ENCODE measurements around the gene HS6ST2.

The HS6ST2 gene

DNA sequence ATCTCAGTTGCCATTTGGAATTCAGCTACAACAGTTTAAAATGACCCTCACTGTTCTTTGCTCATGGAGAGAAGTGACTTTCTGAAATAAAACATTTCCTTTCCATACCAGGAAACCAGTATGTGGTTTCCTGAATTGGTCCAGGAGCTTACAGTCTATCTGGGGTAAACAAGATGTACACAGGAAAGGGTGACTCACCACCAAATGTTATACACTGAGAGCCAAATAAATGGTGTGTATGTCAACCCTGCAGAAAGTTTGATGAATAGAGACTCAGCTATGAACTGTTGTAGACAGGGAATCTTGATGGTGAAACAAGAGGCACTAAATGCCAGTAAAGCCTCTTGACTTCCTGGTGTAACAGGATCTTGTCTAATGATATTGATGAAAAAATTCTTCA, 100.4 kb downstream of the HS6ST2 start:
- no peak overlapping the region for H3K27ac ChIP-seq (ENCODE audit: insufficient read depth, low read length, poor library complexity, severe bottlenecking)
- H3K4me3 ChIP-seq (ENCODE audit: insufficient read depth, low read depth, low read length, poor library complexity, severe bottlenecking): no peak overlapping the region
- no peaks in the 10 kb centered on the region for H3K9me3 ChIP-seq (ENCODE audit: control insufficient read depth, low read length)
- no peaks in the 10 kb centered on the region for H3K4me1 ChIP-seq (ENCODE audit: control insufficient read depth, insufficient read depth, low read length, poor library complexity, severe bottlenecking)
- no peaks in the 10 kb centered on the region for H3K27me3 ChIP-seq (replicated peaks; ENCODE audit: control insufficient read depth, insufficient read depth, low read length, poor library complexity, severe bottlenecking)
- no peak for DNase-seq
- H3K36me3 ChIP-seq (ENCODE audit: control insufficient read depth, insufficient read depth, low read length): no peaks in the 10 kb centered on the region

GRCh38 chrX:132855780-132856341, 102.6 kb downstream of the HS6ST2 start:
- H3K36me3 ChIP-seq (ENCODE audit: control insufficient read depth, insufficient read depth, low read length): no peaks in the 10 kb centered on the region
- no peak overlapping the region for H3K4me3 ChIP-seq (ENCODE audit: insufficient read depth, low read depth, low read length, poor library complexity, severe bottlenecking)
- H3K4me1 ChIP-seq (ENCODE audit: control insufficient read depth, insufficient read depth, low read length, poor library complexity, severe bottlenecking): no peaks in the 10 kb centered on the region
- DNase-seq: no peak
- H3K27me3 ChIP-seq (replicated peaks; ENCODE audit: control insufficient read depth, insufficient read depth, low read length, poor library complexity, severe bottlenecking): no peaks in the 10 kb centered on the region
- no peaks in the 10 kb centered on the region for H3K9me3 ChIP-seq (ENCODE audit: control insufficient read depth, low read length)
- no peak overlapping the region for H3K27ac ChIP-seq (ENCODE audit: insufficient read depth, low read length, poor library complexity, severe bottlenecking)

DNA sequence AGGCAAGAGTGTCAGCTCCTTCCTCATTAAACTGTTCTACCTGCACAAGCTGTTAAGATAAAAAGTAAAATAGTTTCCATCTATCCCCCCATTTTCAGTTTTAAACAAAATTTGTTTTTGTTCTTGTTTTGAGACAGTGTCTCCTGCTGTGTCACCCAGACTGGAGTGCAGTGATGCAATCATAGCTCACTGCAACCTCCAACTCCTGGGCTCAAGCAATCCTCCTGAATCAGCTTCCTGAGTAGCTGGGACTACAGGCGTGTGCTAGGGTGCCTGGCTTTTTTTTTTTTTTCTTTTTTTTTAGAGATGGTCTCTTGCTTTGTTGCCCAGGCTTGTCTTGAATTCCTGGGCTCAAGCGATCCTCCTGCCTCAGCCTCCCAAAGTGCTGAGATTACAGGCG, 105.4 kb downstream of the HS6ST2 start:
- no peaks in the 10 kb centered on the region for H3K36me3 ChIP-seq (ENCODE audit: control insufficient read depth, insufficient read depth, low read length)
- no peaks in the 10 kb centered on the region for H3K27me3 ChIP-seq (replicated peaks; ENCODE audit: control insufficient read depth, insufficient read depth, low read length, poor library complexity, severe bottlenecking)
- no peak overlapping the region for H3K4me3 ChIP-seq (ENCODE audit: insufficient read depth, low read depth, low read length, poor library complexity, severe bottlenecking)
- no peaks in the 10 kb centered on the region for H3K9me3 ChIP-seq (ENCODE audit: control insufficient read depth, low read length)
- DNase-seq: no peak
- H3K27ac ChIP-seq (ENCODE audit: insufficient read depth, low read length, poor library complexity, severe bottlenecking): no peak overlapping the region
- no peaks in the 10 kb centered on the region for H3K4me1 ChIP-seq (ENCODE audit: control insufficient read depth, insufficient read depth, low read length, poor library complexity, severe bottlenecking)

GRCh38 chrX:132848296-132848970, 110.0 kb downstream of the HS6ST2 start:
- Histone ChIP-seq H3K27me3 (replicated peaks; ENCODE audit: control insufficient read depth, insufficient read depth, low read length, poor library complexity, severe bottlenecking) (no peaks in the 10 kb centered on the region), H3K4me3 (ENCODE audit: insufficient read depth, low read depth, low read length, poor library complexity, severe bottlenecking) (no peak overlapping the region), H3K36me3 (ENCODE audit: control insufficient read depth, insufficient read depth, low read length) (no peaks in the 10 kb centered on the region), H3K27ac (ENCODE audit: insufficient read depth, low read length, poor library complexity, severe bottlenecking) (no peak overlapping the region), H3K9me3 (ENCODE audit: control insufficient read depth, low read length) (no peaks in the 10 kb centered on the region), H3K4me1 (ENCODE audit: control insufficient read depth, insufficient read depth, low read length, poor library complexity, severe bottlenecking) (no peaks in the 10 kb centered on the region)
- DNase-seq: no peak

DNA sequence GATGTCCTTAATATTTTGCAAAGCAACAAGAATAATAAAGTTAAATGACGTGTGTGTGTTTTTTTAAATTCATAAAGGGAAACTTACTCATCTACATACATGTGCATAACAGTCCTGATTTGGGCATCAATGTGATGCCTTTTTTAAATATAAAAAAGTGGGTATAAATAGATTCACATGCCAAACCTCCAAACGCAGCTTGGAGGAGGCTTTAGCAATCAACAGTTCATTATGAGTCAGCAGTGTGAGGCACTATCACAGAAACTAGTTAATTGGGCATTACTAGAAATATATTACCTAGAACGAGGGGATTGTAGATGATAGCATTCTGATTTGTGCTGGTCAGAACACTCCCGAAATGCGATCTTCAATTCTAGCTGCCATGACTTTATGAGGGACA, 115.1 kb downstream of the HS6ST2 start:
- H3K4me3 ChIP-seq (ENCODE audit: insufficient read depth, low read depth, low read length, poor library complexity, severe bottlenecking): no peak overlapping the region
- DNase-seq: no peak
- H3K9me3 ChIP-seq (ENCODE audit: control insufficient read depth, low read length): no peaks in the 10 kb centered on the region
- no peaks in the 10 kb centered on the region for H3K4me1 ChIP-seq (ENCODE audit: control insufficient read depth, insufficient read depth, low read length, poor library complexity, severe bottlenecking)
- H3K36me3 ChIP-seq (ENCODE audit: control insufficient read depth, insufficient read depth, low read length): no peaks in the 10 kb centered on the region
- no peak overlapping the region for H3K27ac ChIP-seq (ENCODE audit: insufficient read depth, low read length, poor library complexity, severe bottlenecking)
- no peaks in the 10 kb centered on the region for H3K27me3 ChIP-seq (replicated peaks; ENCODE audit: control insufficient read depth, insufficient read depth, low read length, poor library complexity, severe bottlenecking)

GRCh38 chrX:132842460-132843238, 115.8 kb downstream of the HS6ST2 start:
- Histone ChIP-seq H3K9me3 (ENCODE audit: control insufficient read depth, low read length) (no peaks in the 10 kb centered on the region), H3K36me3 (ENCODE audit: control insufficient read depth, insufficient read depth, low read length) (no peaks in the 10 kb centered on the region), H3K27me3 (replicated peaks; ENCODE audit: control insufficient read depth, insufficient read depth, low read length, poor library complexity, severe bottlenecking) (no peaks in the 10 kb centered on the region), H3K4me3 (ENCODE audit: insufficient read depth, low read depth, low read length, poor library complexity, severe bottlenecking) (no peak overlapping the region), H3K4me1 (ENCODE audit: control insufficient read depth, insufficient read depth, low read length, poor library complexity, severe bottlenecking) (no peaks in the 10 kb centered on the region), H3K27ac (ENCODE audit: insufficient read depth, low read length, poor library complexity, severe bottlenecking) (no peak overlapping the region)
- DNase-seq: no peak

- Histone ChIP-seq H3K9me3 (ENCODE audit: control insufficient read depth, low read length) (no peaks in the 10 kb centered on the region), H3K4me3 (ENCODE audit: insufficient read depth, low read depth, low read length, poor library complexity, severe bottlenecking) (no peak overlapping the region), H3K4me1 (ENCODE audit: control insufficient read depth, insufficient read depth, low read length, poor library complexity, severe bottlenecking) (no peaks in the 10 kb centered on the region), H3K27ac (ENCODE audit: insufficient read depth, low read length, poor library complexity, severe bottlenecking) (no peak overlapping the region), H3K36me3 (ENCODE audit: control insufficient read depth, insufficient read depth, low read length) (no peaks in the 10 kb centered on the region), H3K27me3 (replicated peaks; ENCODE audit: control insufficient read depth, insufficient read depth, low read length, poor library complexity, severe bottlenecking) (no peaks in the 10 kb centered on the region)
- no peak for DNase-seq
These were observed 120.5 kb downstream of the HS6ST2 start for GRCh38 chrX:132837967-132838366.

DNA sequence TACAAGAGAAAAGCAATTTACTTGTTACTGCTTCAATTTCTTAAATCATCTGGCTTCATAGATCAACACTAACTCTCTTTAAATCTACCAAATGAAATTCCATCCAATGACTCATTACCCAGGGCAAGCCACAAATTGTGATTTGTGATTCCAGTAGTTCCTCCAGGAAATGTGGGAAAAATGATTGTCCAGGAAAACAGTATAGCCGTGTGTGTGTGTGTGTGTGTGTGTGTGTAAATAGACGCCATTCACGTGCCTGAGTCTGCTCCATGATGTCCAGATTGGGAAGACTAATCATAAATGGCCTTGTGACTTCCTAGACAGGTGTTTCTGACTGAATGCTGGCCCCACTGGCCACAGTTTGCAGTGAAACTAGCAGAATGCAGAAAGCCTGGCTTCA, 121.3 kb downstream of the HS6ST2 start:
- no peak for DNase-seq
- H3K9me3 ChIP-seq (ENCODE audit: control insufficient read depth, low read length): no peaks in the 10 kb centered on the region
- no peak overlapping the region for H3K27ac ChIP-seq (ENCODE audit: insufficient read depth, low read length, poor library complexity, severe bottlenecking)
- no peaks in the 10 kb centered on the region for H3K36me3 ChIP-seq (ENCODE audit: control insufficient read depth, insufficient read depth, low read length)
- H3K4me3 ChIP-seq (ENCODE audit: insufficient read depth, low read depth, low read length, poor library complexity, severe bottlenecking): no peak overlapping the region
- no peaks in the 10 kb centered on the region for H3K4me1 ChIP-seq (ENCODE audit: control insufficient read depth, insufficient read depth, low read length, poor library complexity, severe bottlenecking)
- H3K27me3 ChIP-seq (replicated peaks; ENCODE audit: control insufficient read depth, insufficient read depth, low read length, poor library complexity, severe bottlenecking): no peaks in the 10 kb centered on the region

GRCh38 chrX:132836471-132836870, 122.0 kb downstream of the HS6ST2 start:
- H3K4me1 ChIP-seq (ENCODE audit: control insufficient read depth, insufficient read depth, low read length, poor library complexity, severe bottlenecking): no peaks in the 10 kb centered on the region
- no peaks in the 10 kb centered on the region for H3K36me3 ChIP-seq (ENCODE audit: control insufficient read depth, insufficient read depth, low read length)
- no peak for DNase-seq
- no peak overlapping the region for H3K27ac ChIP-seq (ENCODE audit: insufficient read depth, low read length, poor library complexity, severe bottlenecking)
- H3K27me3 ChIP-seq (replicated peaks; ENCODE audit: control insufficient read depth, insufficient read depth, low read length, poor library complexity, severe bottlenecking): no peaks in the 10 kb centered on the region
- H3K4me3 ChIP-seq (ENCODE audit: insufficient read depth, low read depth, low read length, poor library complexity, severe bottlenecking): no peak overlapping the region
- H3K9me3 ChIP-seq (ENCODE audit: control insufficient read depth, low read length): no peaks in the 10 kb centered on the region

DNA sequence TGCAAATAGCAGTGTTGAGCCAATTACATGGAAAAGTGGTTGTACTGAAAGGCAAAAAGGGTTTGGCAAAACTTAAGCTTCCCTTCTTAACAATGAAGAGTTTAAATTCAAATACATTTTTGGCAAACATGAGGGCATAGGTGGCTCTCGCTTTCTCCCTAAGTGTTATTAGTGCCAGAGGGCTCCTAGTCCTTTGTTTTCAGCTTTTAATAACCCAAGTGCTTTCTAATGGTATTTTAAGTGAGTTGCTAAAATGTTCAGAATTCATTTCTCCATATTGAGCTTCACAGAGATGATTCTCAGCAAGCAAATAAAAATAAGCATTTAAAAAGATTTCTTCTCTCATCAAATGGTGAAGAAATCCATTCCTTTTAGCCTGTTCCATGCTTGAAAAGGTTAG, 123.7 kb downstream of the HS6ST2 start:
- Histone ChIP-seq H3K27ac (ENCODE audit: insufficient read depth, low read length, poor library complexity, severe bottlenecking) (no peak overlapping the region), H3K27me3 (replicated peaks; ENCODE audit: control insufficient read depth, insufficient read depth, low read length, poor library complexity, severe bottlenecking) (no peaks in the 10 kb centered on the region), H3K36me3 (ENCODE audit: control insufficient read depth, insufficient read depth, low read length) (no peaks in the 10 kb centered on the region), H3K4me3 (ENCODE audit: insufficient read depth, low read depth, low read length, poor library complexity, severe bottlenecking) (no peak overlapping the region), H3K4me1 (ENCODE audit: control insufficient read depth, insufficient read depth, low read length, poor library complexity, severe bottlenecking) (no peaks in the 10 kb centered on the region), H3K9me3 (ENCODE audit: control insufficient read depth, low read length) (no peaks in the 10 kb centered on the region)
- no peak for DNase-seq

Measured in effector memory CD4-positive, alpha-beta T cell (primary cell).